Osteoblast (primary cell): ENCODE results near the gene ABI3BP. TPM values are rescaled to one million over a fixed set of nuclear protein-coding genes. Genes with fewer than 3 reads are reported as not detected.

Experiments used
- DNase-seq: peaks from one replicate; pipeline ENCODE4 v3.0.0; 2011; ENCODE audit warnings: low spot score, mixed read lengths; ENCODE audit not compliant: insufficient read length; ENCODE audit errors: missing footprints
- H2AFZ ChIP-seq: 2 replicates; pipeline ENCODE4 v1.6.0; 2011; ENCODE audit warnings: mild to moderate bottlenecking, low read length
- H3K27ac ChIP-seq: 2 replicates; pipeline ENCODE4 v1.5.1; 2011; ENCODE audit warnings: mild to moderate bottlenecking, low read depth, low read length, moderate library complexity
- H3K27me3 ChIP-seq: 2 replicates; pipeline ENCODE4 v1.6.0; 2012; ENCODE audit warnings: mild to moderate bottlenecking, control low read depth, inconsistent platforms, low read length, moderate library complexity; ENCODE audit not compliant: insufficient read depth
- H3K36me3 ChIP-seq: 2 replicates; pipeline ENCODE4 v1.5.1; 2011; ENCODE audit warnings: mild to moderate bottlenecking, low read length, control low read depth, moderate library complexity; ENCODE audit not compliant: insufficient read depth
- H3K4me1 ChIP-seq: 2 replicates; pipeline ENCODE4 v1.5.1; 2011; ENCODE audit warnings: mild to moderate bottlenecking, low read length, control low read depth, moderate library complexity; ENCODE audit not compliant: insufficient read depth
- H3K4me2 ChIP-seq: 2 replicates; pipeline ENCODE4 v1.6.0; 2011; ENCODE audit warnings: mild to moderate bottlenecking, low read length; ENCODE audit not compliant: insufficient read depth
- H3K4me3 ChIP-seq: fragments of 200-600 bp; sonication (generic); 3 replicates; pipeline ENCODE4 v1.5.1; 2012; ENCODE audit warnings: mild to moderate bottlenecking, low read length, inconsistent platforms; ENCODE audit not compliant: insufficient read depth
- H3K79me2 ChIP-seq: 2 replicates; pipeline ENCODE4 v1.6.0; 2012; ENCODE audit warnings: mild to moderate bottlenecking, low read length, control low read depth, inconsistent platforms; ENCODE audit not compliant: insufficient read depth
- H3K9me3 ChIP-seq: 2 replicates; pipeline ENCODE4 v1.5.1; 2011; ENCODE audit warnings: low read depth, low read length, control low read depth
- H4K20me1 ChIP-seq: 2 replicates; pipeline ENCODE4 v1.6.0; 2012; ENCODE audit warnings: mild to moderate bottlenecking, low read length, control low read depth; ENCODE audit not compliant: insufficient read depth
- CTCF ChIP-seq: IDR thresholded peaks from 2 replicates; pipeline ENCODE4 v1.5.1; 2011; ENCODE audit warnings: mild to moderate bottlenecking, low read depth, low read length, moderate library complexity; ENCODE audit errors: extremely low read depth
- total RNA-seq: library from RNA; depleted of rRNA; stranded (reverse); fragments of >200 nt; gene quantifications from 2 replicates; pipeline ENCODE4 v1.2.3, GENCODE V29; 2012

Gene ABI3BP
- total RNA-seq, 1 donor, result 130 TPM

- DNase-seq, result peak; percentile 43
- Histone ChIP-seq H3K79me2 (peaks cover 9% of the 10 kb centered on the region), H3K36me3 (peaks cover 3% of the 10 kb centered on the region), H3K4me3 (no peak overlapping the region), H3K4me2 (no peak overlapping the region), H3K9me3 (no peaks in the 10 kb centered on the region), H2AFZ (peak overlapping the region; percentile 34), H3K27me3 (no peaks in the 10 kb centered on the region), H3K4me1 (peaks cover 31% of the 10 kb centered on the region), H3K27ac (peak overlapping the region; percentile 25), H4K20me1 (no peaks in the 10 kb centered on the region)
- no peak for TF ChIP-seq CTCF
Measured at GRCh38 chr3:100912976-100913545, 80.2 kb downstream of the ABI3BP start.

- no peak for DNase-seq
- no peak overlapping the region for H3K4me2 ChIP-seq
- H4K20me1 ChIP-seq, result no peaks in the 10 kb centered on the region
- no peaks in the 10 kb centered on the region for H3K27me3 ChIP-seq
- H3K4me1 ChIP-seq, result peaks cover 31% of the 10 kb centered on the region
- H3K36me3 ChIP-seq, result peaks cover 3% of the 10 kb centered on the region
- no peak for TF ChIP-seq CTCF
- peak overlapping the region; percentile 25 for H3K27ac ChIP-seq
- H2AFZ ChIP-seq, result peak overlapping the region; percentile 34
- H3K9me3 ChIP-seq, result no peaks in the 10 kb centered on the region
- peaks cover 9% of the 10 kb centered on the region for H3K79me2 ChIP-seq
- H3K4me3 ChIP-seq, result no peak overlapping the region
Measured at GRCh38 chr3:100912571-100912970, 80.7 kb downstream of the ABI3BP start.

DNA sequence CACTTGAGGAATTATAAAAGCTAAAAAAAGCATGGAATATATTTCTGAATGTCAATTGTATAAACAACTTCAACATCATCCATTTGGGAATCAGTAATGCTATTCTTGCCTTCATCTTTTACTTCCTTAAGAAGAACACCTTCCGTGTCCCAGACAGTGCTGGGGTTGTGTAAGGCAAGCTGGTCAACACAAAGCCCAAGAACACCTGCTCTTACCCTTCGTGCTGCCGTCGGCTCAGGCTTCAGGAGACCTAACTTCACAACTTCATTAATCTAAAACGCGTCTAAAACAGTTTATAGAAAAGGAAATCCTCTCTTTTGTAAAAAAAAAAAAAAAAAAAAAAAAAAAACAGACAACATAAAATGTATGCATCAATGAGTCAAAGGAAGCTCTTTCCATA is 81.3 kb downstream of the ABI3BP start:
- Histone ChIP-seq H3K27me3 (no peaks in the 10 kb centered on the region), H3K27ac (no peak overlapping the region), H4K20me1 (no peaks in the 10 kb centered on the region), H3K4me2 (no peak overlapping the region), H3K9me3 (no peaks in the 10 kb centered on the region), H3K79me2 (peaks cover 9% of the 10 kb centered on the region), H3K36me3 (peaks cover 3% of the 10 kb centered on the region), H3K4me3 (no peak overlapping the region), H3K4me1 (peaks cover 31% of the 10 kb centered on the region), H2AFZ (no peak overlapping the region)
- TF ChIP-seq CTCF, result no peak
- no peak for DNase-seq

- Histone ChIP-seq H3K79me2 (peaks cover 16% of the 10 kb centered on the region), H2AFZ (peak overlapping the region; percentile 1), H3K9me3 (no peaks in the 10 kb centered on the region), H3K4me2 (no peak overlapping the region), H3K36me3 (peaks cover 3% of the 10 kb centered on the region), H3K4me3 (no peak overlapping the region), H3K27me3 (no peaks in the 10 kb centered on the region), H3K27ac (no peak overlapping the region), H4K20me1 (no peaks in the 10 kb centered on the region), H3K4me1 (peaks cover 30% of the 10 kb centered on the region)
- DNase-seq, result peak; percentile 25
- no peak for TF ChIP-seq CTCF
Measured at GRCh38 chr3:100910986-100911385, 82.2 kb downstream of the ABI3BP start.
